ENCODE data around the gene GRK3. TPM values are rescaled to one million over a fixed set of nuclear protein-coding genes. Genes with fewer than 3 reads are reported as not detected.
"Not testable (repeated sequence)": the region's sequence is repeated elsewhere in the genome, so short reads cannot be mapped to it uniquely, and the experiment has no call there.

GRK3 gene
- total RNA-seq, 2 experiments from 2014 or later: 7.5 to 8.6 TPM

DNA sequence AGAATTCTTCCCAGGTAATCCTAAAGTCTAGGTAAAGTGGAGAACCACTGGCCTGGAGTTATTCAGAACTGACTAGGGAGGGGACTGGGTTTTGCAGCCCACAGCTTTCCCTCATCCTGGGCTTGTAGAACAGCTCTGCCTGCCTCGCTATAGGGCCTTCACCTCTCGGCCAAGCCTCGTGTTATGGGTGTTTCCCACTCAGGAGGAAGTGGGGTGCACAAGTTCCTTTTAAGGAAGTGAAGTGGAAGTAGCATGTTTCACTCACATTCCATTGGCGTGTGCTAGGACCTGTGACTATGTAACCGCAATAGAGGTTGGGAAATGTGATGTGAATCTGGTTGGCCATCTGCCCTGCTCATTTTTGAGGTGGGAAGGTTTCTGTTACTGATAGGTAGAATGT, 20.5 kb downstream of the GRK3 start:
- H3K27me3 Mint-ChIP-seq; CTCF ChIA-PET; POLR2A ChIA-PET; H3K4me1 Mint-ChIP-seq (ENCODE audit: low read depth); H3K27ac Mint-ChIP-seq; DNase-seq; H3K36me3 Mint-ChIP-seq; H3K4me3 Mint-ChIP-seq; H3K9me3 Mint-ChIP-seq: not testable (repeated sequence)
- intact Hi-C loops (cut with micrococcal nuclease): loop anchor here (10.0 kb wide), 1 partner anchor 300 kb away; no protein-coding TSS in a partner anchor

DNA sequence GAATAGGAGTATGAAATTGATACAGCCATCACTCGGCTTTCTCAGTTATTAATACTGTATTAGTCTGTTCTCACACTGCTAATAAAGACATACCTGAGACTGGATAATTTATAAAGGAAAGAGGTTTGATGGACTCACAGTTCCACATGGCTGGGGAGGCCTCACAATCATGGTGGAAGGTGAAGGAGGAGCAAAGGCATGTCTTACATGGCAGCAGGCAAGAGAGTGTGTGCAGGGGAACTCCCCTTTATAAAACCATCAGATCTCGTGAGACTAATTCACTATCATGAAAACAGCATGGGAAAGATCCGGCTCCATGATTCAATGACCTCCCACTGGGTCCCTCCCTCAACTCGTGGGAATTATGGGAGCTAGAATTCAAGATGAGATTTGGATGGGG, 25.2 kb downstream of the GRK3 start:
- CTCF ChIA-PET; H3K9me3 Mint-ChIP-seq; POLR2A ChIA-PET; DNase-seq; H3K27me3 Mint-ChIP-seq; H3K36me3 Mint-ChIP-seq; H3K4me3 Mint-ChIP-seq; H3K4me1 Mint-ChIP-seq (ENCODE audit: low read depth); H3K27ac Mint-ChIP-seq: not testable (repeated sequence)
- intact Hi-C loops (cut with micrococcal nuclease): loop anchor here (10.0 kb wide), 1 partner anchor 305 kb away; no protein-coding TSS in a partner anchor

DNA sequence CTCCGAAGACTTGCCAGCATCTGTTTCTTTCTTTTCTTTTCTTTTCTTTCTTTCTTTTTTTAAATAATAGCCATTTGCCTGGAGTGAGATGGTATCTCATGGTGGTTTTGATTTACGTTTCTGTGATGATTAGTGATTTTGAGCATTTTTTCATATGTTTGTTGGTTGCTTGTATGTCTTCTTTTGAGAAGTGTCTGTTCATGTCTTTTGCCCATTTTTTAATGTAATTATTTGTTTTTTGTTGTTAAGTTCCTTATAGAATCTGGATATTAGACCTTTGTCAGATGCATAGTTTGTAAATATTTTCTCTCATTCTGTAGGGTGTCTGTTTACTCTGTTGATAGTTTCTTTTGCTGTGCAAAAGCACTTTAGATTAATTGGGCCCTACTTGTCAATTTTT, 28.8 kb downstream of the GRK3 start:
- H3K27ac Mint-ChIP-seq; H3K4me3 Mint-ChIP-seq; CTCF ChIA-PET; H3K4me1 Mint-ChIP-seq (ENCODE audit: low read depth); H3K36me3 Mint-ChIP-seq; H3K27me3 Mint-ChIP-seq; POLR2A ChIA-PET; intact Hi-C loops (cut with micrococcal nuclease); DNase-seq: not testable (repeated sequence)
- H3K9me3 Mint-ChIP-seq: peaks cover 11% of the 10 kb centered on the region

DNA sequence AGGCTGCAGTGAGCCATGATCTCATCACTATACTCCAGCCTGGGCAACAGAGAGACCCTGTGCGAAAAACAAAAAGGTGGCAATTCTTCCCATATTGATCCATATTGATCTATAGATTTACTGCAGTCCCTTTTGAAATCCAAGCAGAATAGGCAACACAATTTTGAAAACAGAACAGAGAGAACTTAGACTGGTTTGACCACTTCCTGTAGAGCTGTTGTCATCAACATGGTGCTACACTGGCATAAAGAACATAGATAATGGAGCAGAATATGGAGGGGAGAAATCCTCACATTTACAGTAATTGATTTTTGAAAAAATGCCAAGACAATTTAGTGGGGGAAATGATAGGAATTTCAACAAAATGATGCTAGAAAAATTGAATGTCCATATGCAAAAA, 34.1 kb downstream of the GRK3 start:
- CTCF ChIA-PET: no interaction called here
- intact Hi-C loops (cut with micrococcal nuclease): no loop called here
- Mint-ChIP-seq H3K4me3 (no peak overlapping the region), H3K27ac (no peak overlapping the region), H3K9me3 (peaks cover 3% of the 10 kb centered on the region), H3K27me3 (no peaks in the 10 kb centered on the region), H3K36me3 (peaks cover 6% of the 10 kb centered on the region), H3K4me1 (ENCODE audit: low read depth) (peaks cover 11% of the 10 kb centered on the region)
- POLR2A ChIA-PET: interaction anchor here (0.6 kb wide), 1 partner anchor 155 kb away, joined by 4 read pairs; no protein-coding TSS in a partner anchor
- no peak for DNase-seq

DNA sequence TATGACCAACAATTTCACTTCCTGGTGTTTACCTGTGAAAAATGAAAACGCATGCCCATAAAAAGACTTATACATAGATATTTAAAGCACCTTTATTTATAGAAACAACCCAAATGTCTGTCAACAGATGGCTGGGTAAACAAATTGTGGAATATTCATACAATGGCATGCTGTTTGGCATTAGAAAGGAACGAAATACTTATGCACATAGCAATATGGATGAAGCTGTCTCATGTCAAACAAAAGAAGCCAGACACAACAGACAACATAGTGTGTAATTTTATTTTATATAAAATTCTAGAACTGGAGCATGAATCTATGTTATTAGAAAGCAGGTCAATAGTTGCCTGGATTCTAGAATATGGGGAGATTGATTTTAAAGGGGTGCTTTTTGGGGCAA, 38.0 kb downstream of the GRK3 start:
- Mint-ChIP-seq H3K4me1 (ENCODE audit: low read depth) (peaks cover 11% of the 10 kb centered on the region), H3K27me3 (no peaks in the 10 kb centered on the region), H3K9me3 (peaks cover under 1% of the 10 kb centered on the region), H3K4me3 (no peak overlapping the region), H3K36me3 (peaks cover 3% of the 10 kb centered on the region), H3K27ac (no peak overlapping the region)
- intact Hi-C loops (cut with micrococcal nuclease): no loop called here
- DNase-seq: no peak
- CTCF ChIA-PET: no interaction called here
- POLR2A ChIA-PET: no interaction called here

DNA sequence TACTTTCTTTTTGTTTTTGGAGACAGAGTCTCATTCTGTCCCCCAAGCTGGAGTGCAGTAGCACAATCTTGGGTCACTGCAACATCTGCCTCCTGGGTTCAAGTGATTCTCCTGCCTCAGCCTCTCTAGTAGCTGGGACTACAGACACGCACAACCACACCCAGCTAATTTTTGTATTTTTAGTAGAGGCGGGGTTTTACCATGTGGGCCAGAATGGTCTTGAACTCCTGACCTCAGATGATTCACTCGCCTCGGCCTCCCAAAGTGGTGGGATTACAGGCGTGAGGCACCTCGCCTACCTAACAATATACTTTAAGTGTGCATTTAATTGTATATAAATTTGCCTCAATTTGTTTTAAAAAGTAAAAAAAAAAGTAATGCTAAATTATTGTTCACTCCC, 38.4 kb downstream of the GRK3 start:
- intact Hi-C loops (cut with micrococcal nuclease): no loop called here
- no peak for DNase-seq

GRCh38 chr22:25605146-25605545, 40.7 kb downstream of the GRK3 start:
- H3K36me3 Mint-ChIP-seq; intact Hi-C loops (cut with micrococcal nuclease); DNase-seq; H3K4me1 Mint-ChIP-seq (ENCODE audit: low read depth); H3K9me3 Mint-ChIP-seq; CTCF ChIA-PET; H3K4me3 Mint-ChIP-seq; H3K27ac Mint-ChIP-seq; POLR2A ChIA-PET; H3K27me3 Mint-ChIP-seq: not testable (repeated sequence)

More for the DNA sequence above, 38.4 kb downstream of the GRK3 start:
- H3K4me1 Mint-ChIP-seq (ENCODE audit: low read depth): peaks cover 8% of the 10 kb centered on the region
- no peaks in the 10 kb centered on the region for H3K27me3 Mint-ChIP-seq
- no peak overlapping the region for H3K4me3 Mint-ChIP-seq
- CTCF ChIA-PET: no interaction called here
- POLR2A ChIA-PET: no interaction called here
- no peaks in the 10 kb centered on the region for H3K9me3 Mint-ChIP-seq
- peaks cover 2% of the 10 kb centered on the region for H3K36me3 Mint-ChIP-seq
- no peak overlapping the region for H3K27ac Mint-ChIP-seq

- H3K27me3 Mint-ChIP-seq; H3K9me3 Mint-ChIP-seq; DNase-seq; H3K4me1 Mint-ChIP-seq (ENCODE audit: low read depth); intact Hi-C loops (cut with micrococcal nuclease); CTCF ChIA-PET; H3K36me3 Mint-ChIP-seq; H3K27ac Mint-ChIP-seq; H3K4me3 Mint-ChIP-seq; POLR2A ChIA-PET: not testable (repeated sequence)
These were observed 41.1 kb downstream of the GRK3 start for GRCh38 chr22:25605565-25605964.

DNA sequence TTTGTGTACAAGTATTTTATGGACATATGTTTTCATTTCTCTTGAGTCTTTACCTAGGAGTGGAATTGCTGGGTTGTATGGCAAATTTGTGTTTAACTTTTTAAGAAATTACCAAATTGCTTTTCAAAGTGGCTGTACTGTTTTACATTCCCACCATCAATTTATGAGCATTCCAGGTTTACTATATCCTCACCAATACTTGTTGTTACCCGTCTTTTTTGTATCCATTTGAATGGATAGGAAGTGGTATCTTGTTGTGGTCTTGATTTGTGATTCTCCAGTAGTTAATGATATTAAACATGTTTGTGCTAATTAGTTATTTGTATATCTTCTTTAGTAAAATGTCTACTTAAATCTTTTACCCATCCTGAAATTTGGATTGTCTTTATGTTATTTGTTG, 46.8 kb downstream of the GRK3 start:
- H3K27me3 Mint-ChIP-seq; H3K4me1 Mint-ChIP-seq (ENCODE audit: low read depth); H3K4me3 Mint-ChIP-seq; H3K9me3 Mint-ChIP-seq; DNase-seq; POLR2A ChIA-PET; CTCF ChIA-PET; intact Hi-C loops (cut with micrococcal nuclease); H3K36me3 Mint-ChIP-seq; H3K27ac Mint-ChIP-seq: not testable (repeated sequence)

DNA sequence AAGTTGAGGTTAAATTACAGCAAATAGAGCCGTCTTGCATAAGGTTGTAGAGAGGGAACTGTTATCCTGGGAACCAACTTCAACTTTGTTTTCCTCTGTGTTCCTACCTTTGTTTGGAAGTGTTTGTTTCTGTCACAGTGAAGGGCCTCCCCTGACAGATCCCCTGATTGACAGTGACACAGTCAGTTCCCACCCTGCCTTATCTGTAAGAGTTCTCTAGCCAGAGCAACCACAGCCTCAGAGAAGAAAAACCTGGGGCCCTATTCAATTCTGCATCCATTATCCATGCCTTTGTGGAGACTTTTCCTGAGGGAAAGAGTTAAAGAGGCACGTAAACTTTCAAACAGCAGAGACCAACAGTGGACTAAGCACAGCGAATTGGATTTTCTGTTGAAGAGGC, 48.7 kb downstream of the GRK3 start:
- H3K4me1 Mint-ChIP-seq (ENCODE audit: low read depth); DNase-seq; intact Hi-C loops (cut with micrococcal nuclease); H3K27me3 Mint-ChIP-seq; CTCF ChIA-PET; H3K4me3 Mint-ChIP-seq; H3K27ac Mint-ChIP-seq; H3K9me3 Mint-ChIP-seq; H3K36me3 Mint-ChIP-seq; POLR2A ChIA-PET: not testable (repeated sequence)

GRCh38 chr22:25613558-25613957, 49.1 kb downstream of the GRK3 start:
- CTCF ChIA-PET, H3K9me3 Mint-ChIP-seq: not testable (repeated sequence)

GRCh38 chr22:25614791-25615190, 50.3 kb downstream of the GRK3 start:
- H3K36me3 Mint-ChIP-seq: not testable (repeated sequence)

More at GRCh38 chr22:25613558-25613957, 49.1 kb downstream of the GRK3 start:
- H3K36me3 Mint-ChIP-seq; intact Hi-C loops (cut with micrococcal nuclease); H3K27ac Mint-ChIP-seq; DNase-seq; H3K27me3 Mint-ChIP-seq; H3K4me3 Mint-ChIP-seq; POLR2A ChIA-PET; H3K4me1 Mint-ChIP-seq (ENCODE audit: low read depth): not testable (repeated sequence)

GRCh38 chr22:25621986-25622385, 57.5 kb downstream of the GRK3 start:
- Mint-ChIP-seq H3K27me3 (peaks cover 8% of the 10 kb centered on the region), H3K4me3 (no peak overlapping the region), H3K9me3 (peaks cover 2% of the 10 kb centered on the region), H3K4me1 (ENCODE audit: low read depth) (peaks cover 16% of the 10 kb centered on the region), H3K36me3 (peaks cover 4% of the 10 kb centered on the region), H3K27ac (no peak overlapping the region)
- DNase-seq: no peak
- intact Hi-C loops (cut with micrococcal nuclease): loop anchor here (5.0 kb wide), 2 partner anchors 125 to 535 kb away; no protein-coding TSS in a partner anchor
- ChIA-PET POLR2A (no interaction called here), CTCF (interaction anchor here (0.6 kb wide), 1 partner anchor 749 kb away, joined by 4 read pairs; no protein-coding TSS in a partner anchor)

More at GRCh38 chr22:25614791-25615190, 50.3 kb downstream of the GRK3 start:
- H3K4me3 Mint-ChIP-seq; H3K4me1 Mint-ChIP-seq (ENCODE audit: low read depth); POLR2A ChIA-PET; H3K27ac Mint-ChIP-seq; DNase-seq; intact Hi-C loops (cut with micrococcal nuclease); CTCF ChIA-PET; H3K27me3 Mint-ChIP-seq; H3K9me3 Mint-ChIP-seq: not testable (repeated sequence)

Data from activated CD4-positive, alpha-beta memory T cell treated with anti-CD3 and anti-CD28 coated beads for 36 hours (primary cell).